ENCODE measurements around the gene PTPRM. TPM values are rescaled to one million over a fixed set of nuclear protein-coding genes. Genes with fewer than 3 reads are reported as not detected.

PTPRM gene
- total RNA-seq, 1 donor: 64.2 TPM

- no peak overlapping the region for H3K4me3 ChIP-seq (ENCODE audit: low read depth, low read length)
- no peak for DNase-seq (ENCODE audit: low read depth)
- TF ChIP-seq CTCF (IDR thresholded peaks at IDR 0.05; ENCODE audit: insufficient read depth, low read length): no peak
These were observed 276.9 kb downstream of the PTPRM start for GRCh38 chr18:7844017-7844416.

GRCh38 chr18:7844418-7844817 is 277.3 kb downstream of the PTPRM start:
- DNase-seq (ENCODE audit: low read depth): no peak
- no peak overlapping the region for H3K4me3 ChIP-seq (ENCODE audit: low read depth, low read length)
- no peak for TF ChIP-seq CTCF (IDR thresholded peaks at IDR 0.05; ENCODE audit: insufficient read depth, low read length)

- no peak for TF ChIP-seq CTCF (IDR thresholded peaks at IDR 0.05; ENCODE audit: insufficient read depth, low read length)
- no peak for DNase-seq (ENCODE audit: low read depth)
- H3K4me3 ChIP-seq (ENCODE audit: low read depth, low read length): no peak overlapping the region
These were observed 279.2 kb downstream of the PTPRM start for GRCh38 chr18:7846335-7846734.

- H3K4me3 ChIP-seq (ENCODE audit: low read depth, low read length): no peak overlapping the region
- no peak for TF ChIP-seq CTCF (IDR thresholded peaks at IDR 0.05; ENCODE audit: insufficient read depth, low read length)
- DNase-seq (ENCODE audit: low read depth): no peak
These were observed 280.4 kb downstream of the PTPRM start for GRCh38 chr18:7847357-7848053.

- no peak for DNase-seq (ENCODE audit: low read depth)
These were observed 280.9 kb downstream of the PTPRM start for GRCh38 chr18:7848054-7848412.

GRCh38 chr18:7850446-7850845 is 283.3 kb downstream of the PTPRM start:
- TF ChIP-seq CTCF (IDR thresholded peaks at IDR 0.05; ENCODE audit: insufficient read depth, low read length): no peak
- H3K4me3 ChIP-seq (ENCODE audit: low read depth, low read length): no peak overlapping the region
- no peak for DNase-seq (ENCODE audit: low read depth)

More at GRCh38 chr18:7848054-7848412, 280.9 kb downstream of the PTPRM start:
- no peak for TF ChIP-seq CTCF (IDR thresholded peaks at IDR 0.05; ENCODE audit: insufficient read depth, low read length)
- H3K4me3 ChIP-seq (ENCODE audit: low read depth, low read length): no peak overlapping the region

- no peak for DNase-seq (ENCODE audit: low read depth)
- H3K4me3 ChIP-seq (ENCODE audit: low read depth, low read length): no peak overlapping the region
- TF ChIP-seq CTCF (IDR thresholded peaks at IDR 0.05; ENCODE audit: insufficient read depth, low read length): no peak
These were observed 287.9 kb downstream of the PTPRM start for GRCh38 chr18:7855028-7855427.

Measured in fibroblast of the aortic adventitia (primary cell).